Spleen (tissue), 11 donors: ENCODE data around the gene BRD4. TPM values are rescaled to one million over a fixed set of nuclear protein-coding genes. Genes with fewer than 3 reads are reported as not detected.
"Not testable (repeated sequence)": the region's sequence is repeated elsewhere in the genome, so short reads cannot be mapped to it uniquely, and the experiment has no call there.

Source experiments
- DNase-seq: peaks from one replicate; pipeline ENCODE4 v3.0.0-alpha.2; 2020
- H3K27ac ChIP-seq, 8 donors: fragments of 200-600 bp; sonication (generic) in 7 of 8; 1 replicate in 4 of 8; 2 replicates in 4 of 8; pipeline versions ENCODE4 v1.5.0 to v1.8.0; 2016 to 2021; ENCODE audit warnings: inconsistent platforms in 4 of 8, mild to moderate bottlenecking in 4 of 8, moderate library complexity in 1 of 8
- H3K27me3 ChIP-seq, 7 donors: fragments of 200-600 bp; sonication (generic) in 6 of 7; replicated peaks in 1 of 7; 1 replicate in 4 of 7; 2 replicates in 3 of 7; pipeline versions ENCODE4 v1.5.0 to v1.8.0; 2016 to 2021; ENCODE audit warnings: inconsistent platforms in 3 of 7, mild to moderate bottlenecking in 1 of 7
- H3K36me3 ChIP-seq, 6 donors: fragments of 200-600 bp; sonication (generic) in 5 of 6; 1 replicate in 4 of 6; 2 replicates in 2 of 6; pipeline versions ENCODE4 v1.5.0 to v1.8.0; 2016 to 2021; ENCODE audit warnings: inconsistent platforms in 2 of 6
- H3K4me1 ChIP-seq, 6 donors: fragments of 200-600 bp; sonication (generic) in 5 of 6; 1 replicate in 3 of 6; 2 replicates in 3 of 6; pipeline versions ENCODE4 v1.5.0 to v1.8.0; 2016 to 2021; ENCODE audit warnings: inconsistent platforms in 3 of 6
- H3K4me3 ChIP-seq, 8 donors: fragments of 200-600 bp; sonication (generic) in 7 of 8; 1 replicate in 4 of 8; 2 replicates in 4 of 8; pipeline versions ENCODE4 v1.5.0 to v1.8.0; 2016 to 2021; ENCODE audit warnings: inconsistent platforms in 4 of 8, mild to moderate bottlenecking in 4 of 8, moderate library complexity in 2 of 8
- H3K9me3 ChIP-seq, 8 donors: fragments of 200-600 bp; sonication (generic) in 7 of 8; 1 replicate in 4 of 8; 2 replicates in 4 of 8; pipeline versions ENCODE4 v1.5.0 to v1.8.0; 2016 to 2021; ENCODE audit warnings: inconsistent platforms in 4 of 8
- CTCF ChIP-seq, 11 experiments: fragments of 200-600 bp in 7 of 11; fragments of 450-650 bp in 4 of 11; sonication (generic) in 4 of 11; IDR thresholded peaks in 8 of 11; conservative IDR thresholded peaks in 3 of 11; 1 replicate in 7 of 11; 2 replicates in 4 of 11; pipeline versions ENCODE4 v1.4.0 to v1.8.0; 2016 to 2021; ENCODE audit warnings: antibody characterized with exemption in 11 of 11, inconsistent platforms in 4 of 11, mild to moderate bottlenecking in 1 of 11
- POLR2A ChIP-seq, 3 donors: fragments of 450-650 bp; IDR thresholded peaks; one replicate each; pipeline ENCODE4 v1.5.1; 2017; ENCODE audit warnings: antibody characterized with exemption in 3 of 3, mild to moderate bottlenecking in 1 of 3
- POLR2AphosphoS5 ChIP-seq, 3 donors: sonication (generic); formaldehyde crosslinking; IDR thresholded peaks; one replicate each; pipeline ENCODE4 v1.5.1; 2017; ENCODE audit warnings: antibody characterized with exemption in 3 of 3
- WGBS, 5 donors: extraction: QIAGEN DNeasy Blood & Tissue Kit in 3 of 5; methylation state at CpG; one replicate each; pipeline versions ENCODE4 v1.1.5 to v1.1.7; 2013 to 2018; 5-methylcytosine and 5-hydroxymethylcytosine counted together
- intact Hi-C: fragments of 100-400 bp; cut with DNase I; formaldehyde crosslinking; loops from one replicate; pipeline ENCODE4 v1.15.0; 2023; ENCODE audit warnings: low total_unique reads
- polyA plus RNA-seq, 3 donors: library from polyadenylated mRNA; stranded (reverse); fragments of 200-250 nt; gene quantifications; one replicate each; pipeline ENCODE4 v1.2.1, GENCODE V29; 2013
- total RNA-seq, 7 donors: library from RNA; depleted of rRNA in 3 of 7; stranded (reverse); fragments of >200 nt in 3 of 7; fragmentation: NEBNext Ultra II Directional in 4 of 7; extraction: Animal tissue kit (Norgen Biotek cat#: 25700) in 4 of 7; gene quantifications; one replicate each; pipeline versions ENCODE4 v1.1.0 to v1.2.1, GENCODE V29; 2016 to 2021
- donor health status: healthy with polysubstance abuse.
- donor health status: DM: no; HTN: no; CAD: no; lungs with moderate emphysema.
- donor health status: DM: no; HTN: no; CAD: no.
- donor health status: Bipolar disorder and iron deficiency.
- donor health status: healthy.
- donor health status: DM: no; HTN: no; CAD: no.
- donor health status: DM: yes; HTN: yes; CAD: no.

The BRD4 gene
- total and polyA plus RNA-seq, 10 donors: 10.3 to 146 (median 68.0) TPM

GRCh38 chr19:15360015-15360414 is 27.7 kb upstream of the BRD4 start:
- DNase-seq, H3K4me3 ChIP-seq, H3K27me3 ChIP-seq, intact Hi-C loops, H3K9me3 ChIP-seq: not testable (repeated sequence)
- 46 to 66% (median 62%) methylated on average over 4 of the region's 4 CpGs for WGBS, 5 donors
- peaks cover 2 to 97% (median 85%) of the 10 kb centered on the region in 6 donors for H3K36me3 ChIP-seq
- peak overlapping the region in 5 of 8 donors; percentile 29 to 59 (median 48) for H3K27ac ChIP-seq
- H3K4me1 ChIP-seq: peaks cover 0 to 17% (median 10%) of the 10 kb centered on the region in 6 donors

- no peak for DNase-seq
- H3K4me3 ChIP-seq: no peak overlapping the region
- intact Hi-C loops: no loop called here
- H3K9me3 ChIP-seq: no peaks in the 10 kb centered on the region
- H3K27ac ChIP-seq: peak overlapping the region in 1 of 8 donors; percentile 54
- H3K4me1 ChIP-seq: peaks cover 0 to 17% (median 10%) of the 10 kb centered on the region in 6 donors
- H3K36me3 ChIP-seq: peaks cover 2 to 97% (median 86%) of the 10 kb centered on the region in 6 donors
- TF ChIP-seq POLR2A (IDR thresholded peaks at IDR 0.05): no peak
- no peak for TF ChIP-seq CTCF (IDR thresholded peaks at IDR 0.05 in 8 of 11, conservative IDR thresholded peaks at IDR 0.05 in 3 of 11)
- no peak for TF ChIP-seq POLR2AphosphoS5 (IDR thresholded peaks at IDR 0.05)
- no peaks in the 10 kb centered on the region for H3K27me3 ChIP-seq
- 70 to 81% (median 75%) methylated on average over 3 of the region's 3 CpGs for WGBS, 5 donors
These were observed 26.6 kb upstream of the BRD4 start for GRCh38 chr19:15358918-15359317.

GRCh38 chr19:15357906-15358305 is 25.6 kb upstream of the BRD4 start:
- WGBS, 5 donors: 97 to 100% (median 98%) methylated on average over 4 of the region's 4 CpGs
- Histone ChIP-seq H3K27me3 (no peaks in the 10 kb centered on the region), H3K4me3 (no peak overlapping the region), H3K9me3 (no peaks in the 10 kb centered on the region), H3K27ac (no peak overlapping the region), H3K4me1 (peaks cover 0 to 17% (median 10%) of the 10 kb centered on the region in 6 donors), H3K36me3 (peaks cover 2 to 97% (median 91%) of the 10 kb centered on the region in 6 donors)
- TF ChIP-seq POLR2AphosphoS5 (IDR thresholded peaks at IDR 0.05) (no peak), CTCF (IDR thresholded peaks at IDR 0.05 in 8 of 11, conservative IDR thresholded peaks at IDR 0.05 in 3 of 11) (no peak), POLR2A (IDR thresholded peaks at IDR 0.05) (no peak)
- DNase-seq: no peak
- intact Hi-C loops: no loop called here

- TF ChIP-seq POLR2A (IDR thresholded peaks at IDR 0.05): no peak
- no peak for TF ChIP-seq CTCF (IDR thresholded peaks at IDR 0.05 in 8 of 11, conservative IDR thresholded peaks at IDR 0.05 in 3 of 11)
- TF ChIP-seq POLR2AphosphoS5 (IDR thresholded peaks at IDR 0.05): peak in 2 of 3 donors; percentile 36 to 73
- Histone ChIP-seq H3K27me3 (no peaks in the 10 kb centered on the region), H3K4me1 (peaks cover 0 to 4% (median under 1%) of the 10 kb centered on the region in 6 donors), H3K9me3 (no peaks in the 10 kb centered on the region), H3K36me3 (peaks cover 0 to 98% (median 71%) of the 10 kb centered on the region in 6 donors), H3K27ac (no peak overlapping the region), H3K4me3 (no peak overlapping the region)
- intact Hi-C loops: no loop called here
- WGBS, 5 donors: 88 to 93% (median 92%) methylated on average over 27 of the region's 27 CpGs
- DNase-seq: no peak
These were observed 22.4 kb upstream of the BRD4 start for GRCh38 chr19:15354566-15355296.
